Activated CD4-positive, alpha-beta T cell treated with anti-CD3 and anti-CD28 coated beads, Interleukin-2, amount 50 U/mL, for 16 hours (primary cell): ENCODE measurements around the gene COX7A2L.
A peak's percentile ranks its signal among the peaks of the same experiment; 100 is the strongest.
"Not testable (repeated sequence)": the region's sequence is repeated elsewhere in the genome, so short reads cannot be mapped to it uniquely, and the experiment has no call there.

ENCODE experiments used
- DNase-seq: peaks from one replicate; pipeline ENCODE4 v3.0.0-alpha.2; 2020

COX7A2L gene

DNA sequence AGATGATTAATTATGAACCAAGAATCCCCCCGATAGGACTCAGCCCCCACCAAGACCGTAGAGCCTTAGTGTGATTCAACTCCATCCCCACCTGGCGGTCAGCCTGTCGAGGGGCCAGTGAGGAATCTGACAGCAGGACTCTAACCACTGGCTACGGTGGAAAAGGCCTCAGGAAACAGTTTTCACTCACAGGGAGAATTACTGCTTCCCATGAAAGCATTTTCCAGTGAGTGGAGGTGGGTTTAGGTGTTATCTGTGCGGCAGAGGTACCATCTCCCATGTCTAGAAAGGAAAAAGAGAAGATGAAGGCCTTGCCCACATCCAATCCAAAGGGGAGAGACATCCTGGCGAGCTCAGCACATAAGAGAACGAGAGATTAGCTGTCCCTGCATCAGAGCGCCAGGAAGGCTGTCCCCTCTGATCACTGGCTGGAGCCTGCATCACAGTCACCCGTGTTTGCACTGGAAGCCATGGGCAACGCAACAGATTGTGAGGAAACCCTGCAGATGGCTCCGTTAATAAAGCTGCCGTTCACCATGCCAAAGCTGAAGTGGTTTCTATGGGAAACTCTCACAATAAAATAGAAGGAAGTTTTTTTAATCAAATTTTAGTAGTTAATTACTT lies 22.3 kb downstream of the COX7A2L start:
- no peak for DNase-seq

DNA sequence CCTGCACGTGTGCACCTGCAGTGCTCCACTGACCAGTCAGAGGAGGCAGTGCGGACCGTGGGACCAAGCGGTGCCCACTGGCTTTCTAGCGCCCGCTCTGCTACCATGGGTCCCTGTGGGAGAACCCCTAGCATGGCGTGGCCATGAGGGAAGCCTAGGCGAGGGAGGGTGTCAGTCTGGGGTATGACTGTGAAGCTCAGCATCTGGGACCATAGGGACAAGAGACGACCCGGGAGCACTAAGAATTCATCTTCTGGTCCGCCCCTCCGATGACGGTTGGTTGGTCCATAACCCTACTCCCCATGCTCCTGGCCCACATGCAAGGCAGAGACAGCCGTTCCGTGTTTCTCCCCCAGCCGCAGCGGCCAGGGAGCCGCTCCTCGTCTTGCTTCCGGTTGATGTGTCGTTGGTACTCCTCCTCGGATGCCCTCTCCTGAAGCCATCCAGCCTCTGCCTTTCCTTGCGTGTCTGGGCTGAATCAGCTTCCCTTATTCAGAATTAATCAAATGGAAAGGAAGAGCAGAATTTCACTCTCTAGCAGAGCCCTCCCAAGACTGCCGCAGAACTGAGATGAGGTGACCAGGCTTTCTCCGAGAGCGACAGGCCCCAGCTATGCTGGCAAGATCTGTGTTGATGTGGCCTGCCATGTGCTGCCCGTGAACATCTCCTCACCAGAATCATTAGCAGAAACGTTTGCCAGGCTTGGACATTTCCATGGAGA lies 23.0 kb downstream of the COX7A2L start:
- DNase-seq: no peak

DNA sequence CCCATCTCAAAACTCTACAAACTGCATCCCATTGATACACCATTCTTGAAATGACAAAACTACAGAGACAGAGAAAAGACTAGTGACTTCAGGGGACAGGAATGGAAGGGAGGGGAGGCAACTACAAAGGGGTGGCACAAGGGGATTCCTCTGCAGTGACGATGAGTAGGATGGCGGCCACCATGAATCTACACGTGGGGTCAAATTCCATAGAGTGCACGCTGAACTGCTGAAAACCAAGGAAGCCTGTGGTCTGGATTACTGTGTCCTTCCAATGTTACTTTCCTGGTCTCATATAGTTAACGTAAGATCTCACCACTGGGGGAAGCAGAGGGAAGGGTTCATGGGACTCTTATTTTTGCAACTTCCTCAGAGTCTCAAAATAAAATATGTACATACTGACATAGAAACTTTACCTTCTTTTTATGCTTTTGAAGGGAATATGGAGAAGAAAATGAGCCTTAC lies 23.6 kb downstream of the COX7A2L start:
- DNase-seq: no peak

DNA sequence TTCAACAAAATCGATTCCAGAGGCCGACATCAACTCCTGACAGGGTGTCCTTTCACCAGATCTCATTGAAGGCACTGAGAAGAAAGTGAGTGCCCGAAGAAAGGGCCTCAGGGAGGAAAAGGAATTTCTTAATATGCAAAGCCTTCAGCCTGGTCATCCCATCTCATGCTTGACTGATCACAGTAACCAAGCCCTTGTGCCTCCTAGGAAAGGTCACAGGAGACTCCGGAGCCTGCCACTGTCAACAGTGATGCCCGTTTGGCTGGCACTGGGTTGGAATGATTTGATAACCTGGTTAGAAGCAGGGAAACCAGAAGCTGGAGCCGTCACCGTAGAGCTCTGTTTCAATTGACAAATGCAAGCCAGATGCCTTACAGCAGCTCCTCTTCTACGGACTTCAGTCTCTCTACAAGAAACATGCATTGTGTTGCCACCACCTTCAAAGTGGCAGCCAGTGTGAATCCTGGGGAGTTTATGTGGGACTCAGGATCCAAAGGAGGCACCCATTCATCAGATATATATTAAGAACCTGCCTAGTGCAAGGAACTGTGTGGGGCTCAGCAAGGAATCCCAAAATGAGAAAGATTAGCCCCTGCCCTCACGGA lies 24.6 kb downstream of the COX7A2L start:
- no peak for DNase-seq

DNA sequence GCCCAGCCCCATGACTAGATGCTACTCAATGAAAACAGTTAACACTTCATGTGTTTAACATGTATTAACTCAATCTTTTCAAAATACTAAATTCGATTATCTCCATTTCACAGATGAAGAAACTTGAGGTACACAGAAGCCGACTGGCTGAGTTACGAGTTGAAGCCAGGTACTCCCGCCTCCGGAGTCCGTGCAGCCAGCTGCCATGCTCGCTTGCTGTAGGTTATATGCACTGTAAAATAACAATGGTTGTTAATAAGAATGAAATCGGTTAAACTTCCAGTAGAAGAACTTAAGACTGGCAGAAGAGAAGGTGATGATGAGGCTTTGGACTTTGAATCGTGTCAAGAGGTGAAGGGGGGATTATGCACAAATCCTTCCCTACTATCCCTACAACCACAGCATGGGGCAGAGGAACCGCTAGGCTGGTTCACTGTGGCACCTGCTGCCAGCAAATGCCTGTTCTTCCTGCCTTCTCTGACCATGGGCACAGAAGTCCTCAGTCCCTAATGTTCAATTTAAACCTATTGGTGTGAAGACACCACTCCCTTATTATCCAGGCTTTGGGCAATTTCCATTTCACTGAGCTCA lies 25.4 kb downstream of the COX7A2L start:
- DNase-seq: no peak

DNA sequence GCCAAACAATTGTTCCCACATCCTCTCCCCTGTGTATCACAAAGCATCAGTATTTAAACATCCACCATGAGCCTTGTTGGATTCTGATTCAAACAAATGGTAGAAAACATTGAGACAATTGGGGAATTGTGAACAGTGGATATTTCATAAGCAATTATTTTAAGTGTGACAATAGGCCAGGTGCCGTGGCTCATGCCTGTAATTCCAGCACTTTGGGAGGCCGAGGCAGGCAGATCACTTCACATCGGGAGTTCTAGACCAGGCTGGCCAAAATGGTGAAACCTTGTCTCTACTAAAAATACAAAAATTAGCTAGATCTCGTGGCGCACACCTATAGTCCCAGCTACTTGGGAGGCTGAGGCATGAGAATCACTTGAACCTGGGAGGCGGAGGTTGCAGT lies 26.2 kb downstream of the COX7A2L start:
- DNase-seq: not testable (repeated sequence)

DNA sequence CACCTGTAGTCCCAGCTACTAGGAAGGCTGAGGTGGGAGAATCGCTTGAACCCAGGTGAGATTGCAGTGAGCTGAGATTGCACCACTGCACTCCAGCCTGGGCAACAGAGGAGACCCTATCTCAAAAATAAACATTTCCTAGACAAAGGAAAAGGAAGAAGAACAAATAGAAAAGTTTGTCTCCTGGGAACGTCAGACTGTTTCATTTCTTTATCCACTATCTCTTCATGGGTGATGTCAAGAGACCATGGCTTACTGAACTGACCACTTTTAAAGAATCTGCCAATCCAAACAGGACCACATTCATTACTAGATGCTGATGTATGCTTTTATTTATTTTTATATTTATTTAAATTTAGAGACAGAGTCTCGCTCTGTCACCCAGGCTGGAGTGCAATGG lies 26.8 kb downstream of the COX7A2L start:
- DNase-seq: no peak

DNA sequence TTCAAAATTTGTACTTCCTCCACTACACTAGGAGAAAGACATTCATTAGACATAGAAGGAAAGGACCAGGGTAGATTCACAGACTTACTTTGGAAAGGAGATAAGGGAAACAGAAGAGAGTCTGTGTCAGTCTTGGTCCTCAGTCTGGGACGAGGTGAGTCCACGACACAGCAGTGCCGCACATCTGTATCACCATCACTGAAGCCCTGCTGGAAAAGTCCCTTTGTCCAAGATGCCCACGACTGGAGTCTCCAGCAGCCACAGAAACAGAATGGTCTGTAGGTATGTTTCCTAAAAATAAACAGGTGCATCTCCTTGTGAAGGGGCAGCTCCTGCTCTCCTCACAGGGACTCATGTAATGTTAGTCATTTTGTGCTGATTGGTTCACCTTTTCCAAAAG lies 27.4 kb downstream of the COX7A2L start:
- DNase-seq: no peak

DNA sequence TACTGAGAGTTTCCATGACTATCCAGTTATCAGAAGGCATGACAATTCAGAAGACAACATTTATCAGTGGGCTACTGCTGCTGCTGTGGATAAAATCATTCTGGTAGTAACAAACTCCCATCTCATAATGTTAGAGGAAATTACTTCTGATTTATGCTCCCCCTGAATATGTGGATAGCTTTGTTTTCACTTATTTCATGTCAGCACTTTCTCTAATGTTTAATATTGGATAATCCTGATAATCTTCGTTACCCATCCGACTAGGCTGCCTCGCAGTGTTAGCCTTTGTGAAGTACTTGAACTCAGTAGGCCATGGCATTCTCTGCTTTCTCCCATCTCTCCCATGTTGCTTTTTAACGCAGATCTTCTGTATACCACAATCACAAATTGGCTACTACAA lies 28.4 kb downstream of the COX7A2L start:
- DNase-seq: no peak

DNA sequence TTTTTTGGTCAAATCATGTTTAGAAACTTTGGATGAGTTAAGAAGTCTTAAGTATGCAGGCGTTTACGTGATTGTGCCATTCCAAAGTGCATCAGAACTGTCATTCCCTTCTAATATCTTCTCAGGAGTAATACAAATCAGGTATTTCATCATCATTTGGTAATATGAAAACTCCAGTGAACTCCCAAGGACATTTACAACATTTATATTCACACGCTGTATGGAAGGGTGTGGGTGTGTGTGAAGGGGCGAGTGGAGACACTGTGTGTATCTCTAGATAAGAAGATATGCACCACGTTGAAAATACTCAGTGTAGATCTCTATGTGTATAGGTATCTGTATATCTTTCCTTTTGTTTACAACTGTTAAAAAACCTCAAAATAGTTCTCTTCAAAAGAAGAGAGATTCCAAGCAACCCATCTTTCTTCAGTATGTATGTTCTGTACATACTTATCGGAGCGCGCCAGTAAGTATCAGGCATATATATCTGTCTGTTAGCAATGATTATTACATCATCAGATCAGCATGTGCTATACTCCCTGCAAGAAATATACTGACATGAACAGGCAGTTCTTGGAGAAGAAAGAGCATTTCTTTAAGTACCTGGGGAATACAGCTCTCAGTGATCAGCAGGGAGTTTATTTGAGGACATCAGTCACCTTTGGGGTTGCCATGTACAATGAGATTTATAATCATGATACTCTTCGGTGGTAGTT lies 29.3 kb downstream of the COX7A2L start:
- DNase-seq: no peak

DNA sequence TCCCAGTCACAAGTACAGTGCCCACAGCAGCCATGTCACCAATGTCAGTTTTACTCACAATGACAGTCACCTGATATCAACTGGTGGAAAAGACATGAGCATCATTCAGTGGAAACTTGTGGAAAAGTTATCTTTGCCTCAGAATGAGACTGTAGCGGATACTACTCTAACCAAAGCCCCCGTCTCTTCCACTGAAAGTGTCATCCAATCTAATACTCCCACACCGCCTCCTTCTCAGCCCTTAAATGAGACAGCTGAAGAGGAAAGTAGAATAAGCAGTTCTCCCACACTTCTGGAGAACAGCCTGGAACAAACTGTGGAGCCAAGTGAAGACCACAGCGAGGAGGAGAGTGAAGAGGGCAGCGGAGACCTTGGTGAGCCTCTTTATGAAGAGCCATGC lies 31.3 kb downstream of the COX7A2L start:
- DNase-seq: no peak

DNA sequence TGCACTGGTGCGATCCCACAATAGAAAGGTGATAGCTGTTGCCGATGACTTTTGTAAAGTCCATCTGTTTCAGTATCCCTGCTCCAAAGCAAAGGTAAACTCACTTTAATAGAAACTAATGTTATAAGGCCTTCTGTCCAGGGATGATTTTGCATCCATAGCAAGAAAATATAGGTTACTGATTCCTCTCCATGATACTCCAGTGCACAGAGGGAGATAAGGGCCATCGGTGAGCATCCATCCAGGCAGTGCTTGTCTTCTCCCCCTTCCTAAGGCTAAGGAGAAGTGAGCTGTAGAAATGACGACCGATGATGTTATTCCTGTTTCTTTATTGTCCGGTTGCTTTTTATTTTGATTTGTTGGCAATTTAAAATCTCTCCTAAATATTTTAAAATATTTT lies 32.1 kb downstream of the COX7A2L start:
- DNase-seq: no peak

DNA sequence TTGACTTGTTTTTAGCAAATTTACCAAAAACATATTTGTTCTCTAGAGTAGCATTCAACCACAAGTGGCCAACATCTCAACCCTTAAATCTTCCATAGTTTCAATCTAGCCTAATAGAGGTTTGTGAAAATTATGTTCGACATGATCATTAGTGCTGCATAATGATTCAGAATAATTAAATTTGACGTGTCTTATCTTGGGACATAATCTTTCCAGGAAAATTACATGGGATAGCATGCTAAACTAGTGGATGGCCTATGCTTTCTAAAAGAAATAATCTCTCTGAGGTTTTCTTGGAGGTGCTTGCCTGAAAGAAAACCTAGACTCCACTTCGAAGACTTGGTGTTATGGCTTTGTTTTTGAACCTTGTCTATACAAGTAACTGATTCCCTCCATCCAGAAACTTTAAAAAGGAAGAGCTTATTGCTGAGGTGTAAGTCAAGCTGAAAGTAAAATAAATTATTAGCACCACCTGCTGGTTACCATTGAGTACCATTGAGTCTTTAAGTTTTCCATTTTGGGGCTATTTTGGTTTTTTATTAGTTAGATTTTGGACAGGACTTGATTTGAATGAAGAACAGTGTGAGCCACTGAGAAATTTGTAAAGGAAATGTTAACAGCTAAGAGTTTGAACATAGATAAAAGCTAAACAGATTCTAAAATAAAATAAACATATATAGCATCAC lies 32.7 kb downstream of the COX7A2L start:
- peak; percentile 27 for DNase-seq

DNA sequence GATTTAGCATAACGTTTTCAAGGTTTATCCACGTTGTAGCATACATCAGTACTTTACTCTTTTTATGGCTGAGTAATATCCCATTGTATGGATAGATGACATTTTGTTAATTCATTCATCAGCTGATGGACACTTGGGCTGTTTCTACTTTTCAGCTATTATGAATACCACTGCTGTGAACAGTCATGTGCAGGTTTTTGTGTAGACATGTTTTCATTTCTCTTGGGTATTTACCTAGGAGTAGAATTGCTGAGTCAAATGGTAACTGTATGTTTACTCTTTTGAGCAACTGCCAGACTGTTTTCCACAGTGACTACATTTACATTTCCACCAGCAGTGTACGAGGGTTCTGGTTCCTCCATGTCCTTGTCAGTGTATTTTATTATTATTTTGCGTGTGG lies 33.9 kb downstream of the COX7A2L start:
- DNase-seq: peak; percentile 53

DNA sequence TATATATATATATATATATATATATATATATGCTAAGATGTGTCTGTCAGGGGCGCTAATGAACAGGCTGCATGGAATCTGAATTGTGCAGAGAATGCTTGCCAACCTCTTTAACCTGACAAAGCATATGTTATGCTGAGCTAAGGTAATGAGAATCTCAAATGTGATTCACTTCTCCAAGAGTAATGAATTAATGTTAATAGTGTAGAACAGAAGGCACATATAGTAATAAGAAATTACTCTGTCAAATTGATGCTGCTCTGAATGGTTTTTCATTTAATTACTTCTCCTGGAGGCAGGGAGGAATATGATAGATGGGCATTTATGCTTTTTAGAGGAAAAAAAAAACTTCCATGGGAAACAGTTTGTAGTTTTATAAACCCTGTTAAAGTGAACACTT lies 35.4 kb downstream of the COX7A2L start:
- no peak for DNase-seq

DNA sequence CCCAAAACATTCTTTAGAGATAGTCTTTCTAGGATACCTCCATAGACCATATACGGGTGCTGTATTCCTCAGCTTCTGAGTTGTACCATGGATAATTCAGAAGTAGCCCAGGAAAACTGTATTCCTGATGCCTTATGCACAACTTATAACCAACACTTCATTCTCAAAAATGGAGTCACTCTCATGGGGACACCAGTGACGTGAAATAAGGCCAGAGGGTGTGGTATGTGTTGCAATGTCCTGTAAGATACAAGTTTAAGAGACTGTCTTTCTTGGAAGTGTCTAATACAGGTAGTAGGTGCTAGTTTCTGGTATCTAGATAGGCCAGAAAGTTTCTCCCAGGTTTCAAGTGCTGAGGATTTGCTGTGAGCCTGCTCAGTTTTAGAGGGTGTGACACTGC lies 36.1 kb downstream of the COX7A2L start:
- DNase-seq: no peak

DNA sequence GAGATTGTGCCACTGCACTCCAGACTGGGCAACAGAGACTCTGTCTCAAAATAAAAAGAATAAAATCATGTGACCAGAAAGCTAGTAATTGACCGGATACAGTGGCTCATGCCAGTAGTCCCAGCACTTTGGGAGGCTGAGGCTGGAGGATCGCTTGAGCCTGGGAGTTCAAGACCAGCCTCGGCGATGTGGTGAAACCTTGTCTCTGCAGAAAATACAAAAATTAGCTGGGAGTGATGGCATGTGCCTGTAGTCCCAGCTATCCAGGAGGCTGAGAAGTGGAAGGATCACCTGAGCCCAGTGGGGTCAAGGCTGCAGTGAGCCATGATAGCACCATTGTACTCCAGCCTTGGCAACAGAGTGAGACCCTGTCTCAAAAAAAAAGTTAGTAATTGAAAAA lies 36.8 kb downstream of the COX7A2L start:
- DNase-seq: no peak

DNA sequence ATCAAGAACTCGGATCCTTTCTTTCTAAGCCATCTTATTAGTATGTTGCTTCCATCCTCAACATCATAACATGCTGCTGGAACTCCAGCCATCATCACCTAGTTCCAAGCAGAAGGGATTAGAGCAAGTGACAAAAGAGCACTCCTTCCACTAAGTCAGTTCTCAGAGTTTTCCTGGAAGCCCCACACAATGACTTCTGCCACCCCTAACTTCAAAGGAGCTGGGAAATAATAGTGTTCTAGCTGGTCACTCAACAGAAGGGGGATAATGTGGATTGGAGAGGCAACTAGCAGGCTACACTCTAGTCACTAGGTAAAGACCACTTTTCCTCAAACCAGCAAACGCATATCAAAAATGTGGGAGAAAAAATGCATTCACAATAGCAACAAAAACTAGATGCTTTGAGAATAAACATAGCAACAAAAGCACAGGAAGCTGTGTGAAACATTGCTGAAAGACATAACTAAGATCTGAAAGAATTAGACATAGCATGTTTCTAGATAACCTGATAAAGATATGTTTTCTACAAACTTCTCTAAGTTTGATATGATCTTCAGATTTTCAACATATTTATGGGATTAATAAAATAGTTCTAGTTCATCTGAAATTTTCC lies 39.5 kb downstream of the COX7A2L start:
- DNase-seq: no peak

DNA sequence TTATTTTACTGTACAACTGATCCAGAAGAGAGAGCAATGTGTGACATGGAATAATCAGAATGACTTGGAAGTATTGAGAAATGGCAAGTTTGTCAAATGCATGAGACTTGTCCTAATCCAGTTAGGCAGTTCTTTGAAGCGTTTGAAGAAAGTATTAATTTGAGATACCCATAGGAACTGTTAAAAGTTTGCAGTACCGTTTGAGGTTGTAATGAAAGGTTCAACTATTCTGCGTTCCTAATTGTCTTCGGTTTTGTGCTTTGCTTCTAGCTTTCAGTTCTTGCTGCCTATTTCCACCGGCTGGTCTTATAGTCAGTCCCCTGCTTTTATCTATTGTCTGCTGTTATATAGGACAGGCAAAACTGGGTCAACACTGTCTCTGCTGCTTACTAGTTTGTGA lies 41.8 kb downstream of the COX7A2L start:
- DNase-seq: no peak

DNA sequence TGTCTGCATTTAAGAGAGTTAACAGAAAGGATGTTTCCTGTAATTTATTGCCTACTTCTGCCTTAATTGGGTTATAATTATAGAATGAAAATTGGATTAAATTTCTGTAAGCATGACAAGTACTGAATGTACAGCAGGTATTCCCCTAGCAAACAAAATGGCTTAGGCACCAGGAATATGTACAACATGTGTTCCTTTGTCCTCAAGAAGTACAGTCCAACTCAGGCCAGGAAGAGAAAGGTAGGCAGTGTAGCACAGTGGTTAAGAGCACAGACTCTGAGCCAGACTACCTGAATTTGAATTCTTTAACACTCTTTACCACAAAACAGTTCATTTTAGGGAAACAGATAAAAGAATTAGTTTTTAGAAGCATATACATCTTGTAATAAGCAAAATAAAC lies 43.1 kb downstream of the COX7A2L start:
- DNase-seq: no peak

DNA sequence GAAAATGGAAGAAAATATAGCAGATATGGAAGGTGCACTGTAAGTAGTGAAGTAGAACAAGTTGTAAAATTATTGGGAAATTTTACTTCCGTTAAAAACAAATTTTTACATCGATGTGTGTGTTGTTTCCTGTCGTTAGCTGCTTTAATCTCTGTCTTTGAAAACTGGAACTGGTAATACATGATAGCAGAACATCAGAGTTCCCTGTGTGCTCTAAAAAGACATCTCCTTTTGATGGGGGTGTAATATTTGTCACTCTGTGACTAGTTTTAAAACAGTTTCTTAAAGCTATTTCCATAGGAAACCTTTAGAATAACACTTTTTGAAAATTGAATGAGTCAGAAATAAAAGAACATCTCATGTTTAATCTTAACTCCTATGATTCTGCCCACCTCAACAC lies 43.5 kb downstream of the COX7A2L start:
- no peak for DNase-seq

DNA sequence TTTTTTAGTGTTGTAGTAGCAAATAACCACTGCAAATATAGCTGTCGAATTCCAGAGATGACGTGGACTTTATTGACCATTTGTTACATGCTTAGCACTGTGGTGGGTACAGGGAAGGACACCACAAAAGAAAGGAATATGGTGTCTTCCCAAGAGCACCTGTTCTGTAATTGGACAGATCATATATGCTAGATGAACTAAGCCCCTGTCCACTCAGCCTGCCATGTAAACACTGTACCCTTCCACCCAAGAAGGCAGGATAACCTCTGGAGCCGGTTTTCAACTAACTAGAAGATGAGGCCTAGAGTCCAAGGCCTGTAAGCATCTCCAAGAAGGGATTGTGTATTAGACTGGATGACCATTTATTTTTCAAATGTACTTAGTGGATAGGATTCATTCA lies 44.1 kb downstream of the COX7A2L start:
- DNase-seq: no peak
